ENCODE measurements around the gene ANKRD23. TPM values are rescaled to one million over a fixed set of nuclear protein-coding genes. Genes with fewer than 3 reads are reported as not detected.
A peak's percentile ranks its signal among the peaks of the same experiment; 100 is the strongest.

Gene ANKRD23
- total and polyA plus RNA-seq, 2 of the 13 experiments (the other 11 are each of a cell fraction or from before 2014, with no cell fraction given), result 1.5 to 1.6 TPM

DNA sequence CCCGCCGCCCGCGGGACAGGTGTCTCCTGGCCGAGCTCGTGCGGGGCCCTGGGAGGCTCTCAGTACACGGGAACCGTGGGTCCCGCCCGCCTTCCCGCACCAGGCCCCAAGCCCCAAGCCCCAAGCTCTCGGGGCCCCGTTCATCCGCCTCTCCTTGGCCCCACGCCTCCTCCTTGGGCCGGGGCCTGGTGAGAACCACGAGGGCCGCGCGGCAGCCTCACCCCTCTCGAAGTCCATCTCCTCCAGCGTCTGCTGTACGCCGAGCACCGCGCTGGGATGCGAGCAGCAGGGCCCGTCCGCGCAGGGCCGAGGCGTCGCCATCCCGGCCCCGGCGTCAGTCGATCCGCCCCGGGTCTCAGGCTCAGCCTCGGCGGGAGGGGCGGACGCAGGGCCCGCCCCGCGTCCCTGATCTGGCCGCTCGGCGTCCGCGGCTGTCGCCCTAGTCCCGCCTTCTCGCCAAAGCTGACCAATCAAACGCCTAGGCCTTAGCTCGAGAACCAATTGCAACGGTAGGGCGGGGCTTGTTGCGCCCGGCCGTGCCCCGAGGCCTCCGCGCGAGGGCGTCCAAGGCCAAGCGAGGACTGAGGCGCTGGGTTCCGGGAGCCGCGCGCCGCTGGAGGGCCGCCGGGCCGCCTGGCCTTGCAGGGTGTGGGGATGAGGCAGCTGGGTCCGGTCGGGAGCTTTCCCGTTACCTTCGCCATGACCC, 14.0 kb upstream of the ANKRD23 start, which contains the start of gene ANKRD39 (continued):
- TF ChIP-seq, protein P1, sequence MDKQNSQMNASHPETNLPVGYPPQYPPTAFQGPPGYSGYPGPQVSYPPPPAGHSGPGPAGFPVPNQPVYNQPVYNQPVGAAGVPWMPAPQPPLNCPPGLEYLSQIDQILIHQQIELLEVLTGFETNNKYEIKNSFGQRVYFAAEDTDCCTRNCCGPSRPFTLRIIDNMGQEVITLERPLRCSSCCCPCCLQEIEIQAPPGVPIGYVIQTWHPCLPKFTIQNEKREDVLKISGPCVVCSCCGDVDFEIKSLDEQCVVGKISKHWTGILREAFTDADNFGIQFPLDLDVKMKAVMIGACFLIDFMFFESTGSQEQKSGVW (CRISPR knock-in tag; IDR thresholded peaks at IDR 0.05; ENCODE audit: borderline replicate concordance), result peak; percentile 27; the same call in 1 of the 2 replicates
- TF ChIP-seq POLR2AphosphoS2 (IDR thresholded peaks at IDR 0.05; ENCODE audit: low read depth, low read length), result no peak
- peak; percentile 95; the same call in 1 of the 2 replicates for TF ChIP-seq ZNF776 (CRISPR knock-in tag; IDR thresholded peaks at IDR 0.05)
- no peak for TF ChIP-seq ZKSCAN1 (IDR thresholded peaks at IDR 0.05; ENCODE audit: low read length)
- TF ChIP-seq ETV6 (CRISPR knock-in tag; conservative IDR thresholded peaks at IDR 0.05), result peak; percentile 61
- TF ChIP-seq GTF3A (CRISPR knock-in tag; conservative IDR thresholded peaks at IDR 0.05), result peak; percentile 85; the same call in 1 of the 2 replicates
- TF ChIP-seq, protein P2, sequence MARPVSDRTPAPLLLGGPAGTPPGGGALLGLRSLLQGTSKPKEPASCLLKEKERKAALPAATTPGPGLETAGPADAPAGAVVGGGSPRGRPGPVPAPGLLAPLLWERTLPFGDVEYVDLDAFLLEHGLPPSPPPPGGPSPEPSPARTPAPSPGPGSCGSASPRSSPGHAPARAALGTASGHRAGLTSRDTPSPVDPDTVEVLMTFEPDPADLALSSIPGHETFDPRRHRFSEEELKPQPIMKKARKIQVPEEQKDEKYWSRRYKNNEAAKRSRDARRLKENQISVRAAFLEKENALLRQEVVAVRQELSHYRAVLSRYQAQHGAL (CRISPR knock-in tag; IDR thresholded peaks at IDR 0.05; ENCODE audit: not compliant biosample characterization), result no peak
- peak; percentile 54 for TF ChIP-seq ARNTL (CRISPR knock-in tag; IDR thresholded peaks at IDR 0.05)
- no peak for TF ChIP-seq PRMT3 (CRISPR knock-in tag; IDR thresholded peaks at IDR 0.05; ENCODE audit: borderline replicate concordance, low read depth)
- no peak for TF ChIP-seq MATR3 (CRISPR knock-in tag; IDR thresholded peaks at IDR 0.05)
- TF ChIP-seq, protein P3, sequence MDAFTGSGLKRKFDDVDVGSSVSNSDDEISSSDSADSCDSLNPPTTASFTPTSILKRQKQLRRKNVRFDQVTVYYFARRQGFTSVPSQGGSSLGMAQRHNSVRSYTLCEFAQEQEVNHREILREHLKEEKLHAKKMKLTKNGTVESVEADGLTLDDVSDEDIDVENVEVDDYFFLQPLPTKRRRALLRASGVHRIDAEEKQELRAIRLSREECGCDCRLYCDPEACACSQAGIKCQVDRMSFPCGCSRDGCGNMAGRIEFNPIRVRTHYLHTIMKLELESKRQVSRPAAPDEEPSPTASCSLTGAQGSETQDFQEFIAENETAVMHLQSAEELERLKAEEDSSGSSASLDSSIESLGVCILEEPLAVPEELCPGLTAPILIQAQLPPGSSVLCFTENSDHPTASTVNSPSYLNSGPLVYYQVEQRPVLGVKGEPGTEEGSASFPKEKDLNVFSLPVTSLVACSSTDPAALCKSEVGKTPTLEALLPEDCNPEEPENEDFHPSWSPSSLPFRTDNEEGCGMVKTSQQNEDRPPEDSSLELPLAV (CRISPR knock-in tag; conservative IDR thresholded peaks at IDR 0.05; ENCODE audit: low read depth), result no peak
- TF ChIP-seq, protein P4, sequence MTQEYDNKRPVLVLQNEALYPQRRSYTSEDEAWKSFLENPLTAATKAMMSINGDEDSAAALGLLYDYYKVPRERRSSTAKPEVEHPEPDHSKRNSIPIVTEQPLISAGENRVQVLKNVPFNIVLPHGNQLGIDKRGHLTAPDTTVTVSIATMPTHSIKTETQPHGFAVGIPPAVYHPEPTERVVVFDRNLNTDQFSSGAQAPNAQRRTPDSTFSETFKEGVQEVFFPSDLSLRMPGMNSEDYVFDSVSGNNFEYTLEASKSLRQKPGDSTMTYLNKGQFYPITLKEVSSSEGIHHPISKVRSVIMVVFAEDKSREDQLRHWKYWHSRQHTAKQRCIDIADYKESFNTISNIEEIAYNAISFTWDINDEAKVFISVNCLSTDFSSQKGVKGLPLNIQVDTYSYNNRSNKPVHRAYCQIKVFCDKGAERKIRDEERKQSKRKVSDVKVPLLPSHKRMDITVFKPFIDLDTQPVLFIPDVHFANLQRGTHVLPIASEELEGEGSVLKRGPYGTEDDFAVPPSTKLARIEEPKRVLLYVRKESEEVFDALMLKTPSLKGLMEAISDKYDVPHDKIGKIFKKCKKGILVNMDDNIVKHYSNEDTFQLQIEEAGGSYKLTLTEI (CRISPR knock-in tag; conservative IDR thresholded peaks at IDR 0.05), result no peak
- TF ChIP-seq, protein P5, sequence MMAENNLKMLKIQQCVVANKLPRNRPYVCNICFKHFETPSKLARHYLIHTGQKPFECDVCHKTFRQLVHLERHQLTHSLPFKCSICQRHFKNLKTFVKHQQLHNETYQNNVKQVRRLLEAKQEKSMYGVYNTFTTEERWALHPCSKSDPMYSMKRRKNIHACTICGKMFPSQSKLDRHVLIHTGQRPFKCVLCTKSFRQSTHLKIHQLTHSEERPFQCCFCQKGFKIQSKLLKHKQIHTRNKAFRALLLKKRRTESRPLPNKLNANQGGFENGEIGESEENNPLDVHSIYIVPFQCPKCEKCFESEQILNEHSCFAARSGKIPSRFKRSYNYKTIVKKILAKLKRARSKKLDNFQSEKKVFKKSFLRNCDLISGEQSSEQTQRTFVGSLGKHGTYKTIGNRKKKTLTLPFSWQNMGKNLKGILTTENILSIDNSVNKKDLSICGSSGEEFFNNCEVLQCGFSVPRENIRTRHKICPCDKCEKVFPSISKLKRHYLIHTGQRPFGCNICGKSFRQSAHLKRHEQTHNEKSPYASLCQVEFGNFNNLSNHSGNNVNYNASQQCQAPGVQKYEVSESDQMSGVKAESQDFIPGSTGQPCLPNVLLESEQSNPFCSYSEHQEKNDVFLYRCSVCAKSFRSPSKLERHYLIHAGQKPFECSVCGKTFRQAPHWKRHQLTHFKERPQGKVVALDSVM (CRISPR knock-in tag; IDR thresholded peaks at IDR 0.05), result peak; percentile 80
- peak; percentile 63 for TF ChIP-seq U2AF1 (optimal IDR thresholded peaks at IDR 0.05; ENCODE audit: low read depth, low read length)
- TF ChIP-seq KDM4B (CRISPR knock-in tag; IDR thresholded peaks at IDR 0.05), result no peak; the same call in 1 of the 2 replicates
- TF ChIP-seq, protein P6, sequence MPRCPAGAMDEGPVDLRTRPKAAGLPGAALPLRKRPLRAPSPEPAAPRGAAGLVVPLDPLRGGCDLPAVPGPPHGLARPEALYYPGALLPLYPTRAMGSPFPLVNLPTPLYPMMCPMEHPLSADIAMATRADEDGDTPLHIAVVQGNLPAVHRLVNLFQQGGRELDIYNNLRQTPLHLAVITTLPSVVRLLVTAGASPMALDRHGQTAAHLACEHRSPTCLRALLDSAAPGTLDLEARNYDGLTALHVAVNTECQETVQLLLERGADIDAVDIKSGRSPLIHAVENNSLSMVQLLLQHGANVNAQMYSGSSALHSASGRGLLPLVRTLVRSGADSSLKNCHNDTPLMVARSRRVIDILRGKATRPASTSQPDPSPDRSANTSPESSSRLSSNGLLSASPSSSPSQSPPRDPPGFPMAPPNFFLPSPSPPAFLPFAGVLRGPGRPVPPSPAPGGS (CRISPR knock-in tag; IDR thresholded peaks at IDR 0.05), result peak; percentile 85
- TF ChIP-seq, protein P7, sequence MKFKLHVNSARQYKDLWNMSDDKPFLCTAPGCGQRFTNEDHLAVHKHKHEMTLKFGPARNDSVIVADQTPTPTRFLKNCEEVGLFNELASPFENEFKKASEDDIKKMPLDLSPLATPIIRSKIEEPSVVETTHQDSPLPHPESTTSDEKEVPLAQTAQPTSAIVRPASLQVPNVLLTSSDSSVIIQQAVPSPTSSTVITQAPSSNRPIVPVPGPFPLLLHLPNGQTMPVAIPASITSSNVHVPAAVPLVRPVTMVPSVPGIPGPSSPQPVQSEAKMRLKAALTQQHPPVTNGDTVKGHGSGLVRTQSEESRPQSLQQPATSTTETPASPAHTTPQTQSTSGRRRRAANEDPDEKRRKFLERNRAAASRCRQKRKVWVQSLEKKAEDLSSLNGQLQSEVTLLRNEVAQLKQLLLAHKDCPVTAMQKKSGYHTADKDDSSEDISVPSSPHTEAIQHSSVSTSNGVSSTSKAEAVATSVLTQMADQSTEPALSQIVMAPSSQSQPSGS (CRISPR knock-in tag; IDR thresholded peaks at IDR 0.05), result peak; percentile 75
- peak; percentile 23; the same call in 1 of the 2 replicates for TF ChIP-seq SMYD3 (CRISPR knock-in tag; IDR thresholded peaks at IDR 0.05)

Data from HepG2 (cell line).